Activated CD4-positive, alpha-beta T cell treated with anti-CD3 and anti-CD28 coated beads, Interleukin-2, amount 50 U/mL, for 16 hours (primary cell): ENCODE data around the gene ZNF436.
"Not testable (repeated sequence)": the region's sequence is repeated elsewhere in the genome, so short reads cannot be mapped to it uniquely, and the experiment has no call there.

Experiments
- DNase-seq: peaks from one replicate; pipeline ENCODE4 v3.0.0-alpha.2; 2020

Gene ZNF436

GRCh38 chr1:23362218-23362713 lies 7.4 kb downstream of the ZNF436 start:
- no peak for DNase-seq

DNA sequence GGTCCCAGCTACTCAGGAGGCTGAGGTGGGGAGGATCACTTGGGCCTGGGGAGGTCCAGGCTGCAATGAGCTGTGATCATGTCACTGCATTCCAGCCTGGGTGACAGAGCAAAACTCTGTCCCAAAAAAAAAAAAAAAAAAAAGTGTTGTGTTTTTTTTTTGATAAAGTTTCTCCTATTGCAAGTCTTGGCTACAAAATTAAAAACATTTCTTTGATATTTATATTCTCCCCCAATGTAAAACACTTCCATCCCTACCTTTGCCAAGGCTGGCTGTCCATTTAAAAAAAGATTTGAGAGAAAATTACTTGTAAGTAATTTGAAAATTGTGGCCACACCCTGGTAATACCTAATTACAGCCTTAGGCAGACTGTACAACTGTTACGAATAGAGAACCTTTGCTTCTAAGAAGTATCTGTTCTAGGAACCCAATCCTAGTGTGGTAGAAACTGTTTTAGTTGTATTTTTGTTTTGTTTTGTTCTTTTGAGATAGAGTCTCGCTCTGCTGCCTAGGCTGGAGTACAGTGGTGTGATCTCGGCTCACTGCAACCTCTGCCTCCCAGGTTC lies 11.2 kb downstream of the ZNF436 start:
- no peak for DNase-seq

GRCh38 chr1:23357138-23357908 lies 12.3 kb downstream of the ZNF436 start:
- DNase-seq: no peak

DNA sequence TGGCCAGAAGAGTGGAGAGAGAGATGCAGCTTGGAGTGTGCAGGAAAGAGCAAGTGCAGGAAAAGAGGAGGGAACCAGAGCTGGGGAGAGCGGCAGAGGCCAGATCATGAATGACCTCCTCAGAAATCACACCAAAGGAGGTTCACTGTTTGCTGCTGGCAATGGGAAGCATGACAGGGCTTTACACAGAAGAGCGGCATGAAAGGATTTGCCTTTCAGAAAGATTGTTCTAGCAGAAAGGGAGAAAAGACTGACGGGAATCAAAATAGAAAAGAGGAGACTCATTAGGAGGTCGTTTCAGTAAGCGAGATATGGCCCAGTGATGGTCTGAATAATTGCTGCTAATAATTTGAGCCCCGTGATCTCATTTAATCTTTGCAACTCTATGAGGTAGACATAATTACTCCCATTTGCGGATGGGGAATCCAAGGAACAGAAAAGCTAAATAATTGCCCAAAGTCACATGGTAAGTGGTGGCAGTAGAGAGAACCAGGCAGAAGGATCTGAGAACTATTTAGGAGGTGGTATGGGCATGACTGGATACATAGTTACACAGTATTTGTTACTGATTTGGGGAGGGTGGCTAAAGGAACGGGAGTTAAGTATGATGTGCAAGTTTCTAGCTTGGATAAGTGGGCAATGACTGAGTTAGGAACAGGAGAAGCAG lies 13.0 kb downstream of the ZNF436 start:
- no peak for DNase-seq

DNA sequence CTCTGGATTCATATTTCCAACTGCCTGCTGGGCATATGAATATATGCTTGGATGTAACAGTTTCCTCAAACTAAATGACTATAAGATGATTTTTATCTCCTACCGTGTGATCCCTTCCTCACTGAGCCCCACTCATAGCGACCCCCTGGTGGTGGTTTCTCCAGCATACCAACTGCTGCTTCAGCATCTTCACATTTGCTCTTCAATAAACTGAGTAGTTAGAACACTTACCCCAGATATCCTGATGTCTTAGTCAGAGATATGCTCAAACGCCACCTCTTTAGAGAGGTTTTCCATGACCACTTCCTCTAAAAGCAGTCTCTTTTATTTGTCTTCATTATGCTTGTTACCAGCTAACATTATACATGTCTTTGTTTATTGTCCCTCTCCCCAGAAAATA lies 15.4 kb downstream of the ZNF436 start:
- no peak for DNase-seq

GRCh38 chr1:23352096-23352695 lies 17.4 kb downstream of the ZNF436 start:
- DNase-seq: no peak

DNA sequence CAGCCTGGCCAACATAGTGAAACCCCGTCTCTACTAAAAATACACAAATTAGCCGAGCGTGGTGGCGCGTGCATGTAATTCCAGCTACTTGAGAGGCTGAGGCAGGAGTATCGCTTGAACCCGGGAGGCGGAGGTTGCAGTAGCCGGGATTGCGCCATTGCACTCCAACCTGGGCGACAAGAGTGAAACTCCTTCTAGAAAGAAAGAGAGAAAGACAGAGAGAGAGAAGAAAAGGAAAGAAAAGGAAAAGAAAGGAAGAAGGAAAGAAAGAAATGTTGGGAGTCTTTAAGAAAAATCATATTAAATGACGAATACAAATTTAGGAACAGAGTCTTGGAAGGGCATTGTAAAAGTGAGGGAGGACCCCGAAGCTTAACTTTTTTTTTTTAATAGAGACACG lies 23.7 kb downstream of the ZNF436 start:
- no peak for DNase-seq

GRCh38 chr1:23344987-23345472 lies 24.6 kb downstream of the ZNF436 start:
- no peak for DNase-seq

DNA sequence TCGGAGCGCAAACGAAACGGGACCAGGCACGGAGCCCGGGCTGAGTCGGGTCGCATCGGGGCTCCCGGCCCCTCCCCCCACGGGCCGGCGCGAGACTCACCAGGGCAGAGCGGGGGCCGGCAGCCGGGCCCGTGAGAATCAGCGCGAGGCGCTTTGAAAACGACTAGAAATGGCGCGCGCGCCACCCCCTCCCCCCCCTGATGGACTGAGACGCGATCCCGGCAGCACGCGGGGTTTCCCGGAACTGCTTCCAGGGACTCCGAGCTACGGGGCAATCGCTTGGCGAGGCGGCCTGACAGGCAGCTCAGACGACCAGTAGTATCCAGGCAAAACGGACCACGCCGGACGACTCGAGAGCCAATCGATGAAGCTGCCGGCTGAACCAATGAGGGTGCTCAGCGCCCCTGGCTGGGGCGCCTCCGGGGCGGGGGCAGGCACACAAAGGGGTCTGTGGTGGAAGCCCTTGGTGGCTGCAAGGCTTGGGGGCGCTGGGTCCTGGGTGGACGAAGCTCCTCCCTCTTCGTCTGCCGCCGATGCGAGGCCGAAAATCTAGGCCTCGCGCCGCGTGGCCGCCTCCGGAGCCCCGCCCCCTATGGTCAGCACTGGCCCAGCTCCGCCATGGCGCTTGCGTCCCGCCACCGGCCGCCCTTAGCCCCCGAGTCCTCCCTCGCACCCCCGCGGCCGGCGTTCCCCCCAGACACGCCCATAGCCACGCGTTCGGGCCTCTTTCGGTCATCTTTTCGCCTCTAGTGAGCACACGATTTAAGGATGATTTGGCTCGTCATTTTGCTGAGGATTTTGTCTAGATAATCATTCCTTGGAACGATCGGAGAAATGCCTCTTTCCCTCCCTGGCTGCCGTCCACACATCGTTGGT lies 25.3 kb downstream of the ZNF436 start, which contains the start of gene HNRNPR:
TSS of gene HNRNPR (minus strand) at position 174 of the 876 bp plus-strand sequence. CDS start 3,276 bp downstream, outside the sequence.
- peak; percentile 100 for DNase-seq

DNA sequence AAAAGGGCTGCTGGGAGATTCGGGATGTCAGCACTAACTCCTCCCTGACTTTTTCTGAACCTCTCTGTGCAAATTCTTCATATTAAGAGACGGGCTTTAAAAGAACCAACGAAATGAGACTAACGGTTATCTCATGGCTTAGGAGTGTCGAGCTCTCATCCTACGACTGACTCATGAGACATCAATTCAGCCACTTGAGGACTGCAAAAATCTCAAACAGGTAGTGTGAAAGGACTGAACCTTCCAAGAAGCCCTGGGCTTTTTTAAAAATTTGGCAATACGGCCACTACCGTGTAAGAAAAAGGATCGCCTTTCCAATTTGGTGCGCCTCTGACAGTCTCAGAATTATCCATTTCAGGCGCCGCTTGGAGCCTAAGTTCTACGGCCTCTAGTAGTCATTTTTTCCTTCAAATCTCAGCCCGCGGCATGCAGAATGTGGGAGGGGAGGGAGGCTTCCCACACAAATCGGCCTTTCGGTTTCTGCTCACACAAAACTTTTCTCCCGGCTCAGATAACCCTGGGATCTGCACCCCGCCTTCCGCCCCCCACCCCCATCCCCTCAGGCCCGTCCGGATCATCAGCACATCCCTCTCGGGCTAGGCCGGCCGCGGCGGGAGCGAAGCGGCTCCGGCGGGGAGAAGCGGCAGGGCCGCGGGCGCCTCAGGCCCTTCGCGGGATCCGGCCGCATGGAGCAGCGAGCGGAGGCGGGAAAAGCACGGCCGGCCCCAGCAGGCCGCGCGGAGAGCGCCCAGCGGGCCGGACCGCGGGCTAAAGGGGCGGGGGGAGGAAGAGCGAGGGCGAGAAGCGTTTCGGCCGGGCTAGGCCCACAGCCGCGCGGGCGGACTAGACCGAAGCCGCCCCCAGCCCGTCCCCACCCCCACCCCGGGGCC lies 26.2 kb downstream of the ZNF436 start:
- peak; percentile 60 for DNase-seq

GRCh38 chr1:23341931-23342692 lies 27.5 kb downstream of the ZNF436 start:
- no peak for DNase-seq

DNA sequence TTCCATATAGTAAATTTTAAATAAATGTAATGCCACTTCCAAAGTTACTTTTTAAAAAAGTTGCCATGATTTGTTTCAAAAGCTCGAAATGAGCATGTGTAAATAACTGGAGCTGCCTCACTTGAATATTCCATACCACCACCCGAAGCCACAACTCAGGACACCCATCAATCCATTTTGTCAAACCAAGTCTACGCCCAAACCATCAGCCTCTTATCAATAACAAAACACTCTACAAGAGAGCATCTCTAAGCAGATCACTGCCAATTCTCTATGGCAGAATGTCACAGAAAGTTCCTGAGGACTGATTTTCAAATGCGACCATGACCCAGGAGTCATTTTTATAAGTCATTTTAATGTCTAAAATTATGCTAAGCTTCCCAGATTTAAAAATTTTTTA lies 30.0 kb downstream of the ZNF436 start:
- DNase-seq: no peak

GRCh38 chr1:23337869-23338268 lies 31.8 kb downstream of the ZNF436 start:
- DNase-seq: no peak

- no peak for DNase-seq
Observed at GRCh38 chr1:23331713-23332112, 37.9 kb downstream of the ZNF436 start.

DNA sequence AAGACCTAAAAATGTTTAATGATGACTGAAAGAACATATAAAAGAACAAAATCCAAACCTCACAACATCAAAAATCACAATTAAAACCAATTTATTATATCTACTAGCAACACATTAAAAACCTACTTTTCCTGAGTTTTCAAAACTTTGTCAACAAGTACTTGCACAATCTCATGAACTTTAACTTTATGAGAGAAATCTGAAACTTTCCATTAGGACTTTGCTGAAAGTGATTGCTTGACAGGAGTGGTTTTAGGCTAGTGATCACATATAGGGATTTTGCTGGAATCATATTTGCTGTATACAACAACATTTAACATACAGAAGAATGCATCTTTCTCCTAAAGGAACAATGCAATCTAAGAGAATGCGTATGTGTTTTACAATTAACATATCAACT lies 38.8 kb downstream of the ZNF436 start:
- DNase-seq: no peak

- DNase-seq: no peak
Observed at GRCh38 chr1:23325393-23325792, 44.2 kb downstream of the ZNF436 start.

GRCh38 chr1:23322770-23323169 lies 46.9 kb downstream of the ZNF436 start:
- no peak for DNase-seq

- not testable (repeated sequence) for DNase-seq
Observed at GRCh38 chr1:23310280-23310679, 59.4 kb downstream of the ZNF436 start.
